ENCODE data around the gene SUSD2. TPM values are rescaled to one million over a fixed set of nuclear protein-coding genes. Genes with fewer than 3 reads are reported as not detected.
A peak's percentile ranks its signal among the peaks of the same experiment; 100 is the strongest.

Gene SUSD2
- total RNA-seq, 1 experiment from 2014 or later = 0.15 TPM

DNA sequence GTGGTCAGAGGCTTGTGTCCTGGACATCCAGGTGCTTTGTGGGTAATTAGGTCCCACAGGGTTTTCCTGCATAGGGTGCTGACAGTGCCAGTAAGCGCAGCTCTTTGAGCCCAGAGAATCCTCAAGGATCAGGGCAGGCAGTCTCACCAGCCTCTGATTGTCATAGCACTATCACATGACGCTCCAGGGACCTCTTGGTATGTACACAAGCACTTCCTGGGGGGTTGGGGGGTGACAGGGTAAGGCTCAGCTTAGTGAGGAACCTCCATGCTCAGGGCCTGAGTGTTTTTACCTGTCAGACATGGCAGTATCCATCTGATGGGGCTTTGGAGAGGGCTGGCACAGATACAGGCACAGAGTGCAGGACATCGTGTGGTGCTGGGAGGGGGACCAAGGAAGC, 27.9 kb upstream of the SUSD2 start:
- DNase-seq (ENCODE audit: low read depth) = peak; percentile 70

DNA sequence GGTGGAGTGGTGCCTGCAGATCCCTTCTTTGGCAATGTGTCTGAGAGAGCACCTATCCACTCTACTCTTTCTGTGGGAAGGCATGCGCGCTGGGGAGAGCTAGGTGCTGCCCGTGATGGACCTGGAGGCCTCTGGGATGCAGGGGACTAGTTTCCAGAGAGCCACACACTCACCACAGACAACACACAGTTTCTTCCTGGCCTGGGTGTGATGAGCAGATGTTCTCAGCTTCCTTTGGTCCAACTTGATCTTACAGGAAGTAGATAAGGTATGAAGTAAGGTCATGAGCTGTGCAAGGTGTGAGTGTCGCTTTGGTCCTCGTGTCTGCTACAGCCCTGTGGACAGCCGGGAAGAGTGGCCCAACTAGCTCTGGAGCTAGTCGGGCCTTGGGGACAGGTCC, 27.3 kb upstream of the SUSD2 start:
- no peak for DNase-seq (ENCODE audit: low read depth)

DNA sequence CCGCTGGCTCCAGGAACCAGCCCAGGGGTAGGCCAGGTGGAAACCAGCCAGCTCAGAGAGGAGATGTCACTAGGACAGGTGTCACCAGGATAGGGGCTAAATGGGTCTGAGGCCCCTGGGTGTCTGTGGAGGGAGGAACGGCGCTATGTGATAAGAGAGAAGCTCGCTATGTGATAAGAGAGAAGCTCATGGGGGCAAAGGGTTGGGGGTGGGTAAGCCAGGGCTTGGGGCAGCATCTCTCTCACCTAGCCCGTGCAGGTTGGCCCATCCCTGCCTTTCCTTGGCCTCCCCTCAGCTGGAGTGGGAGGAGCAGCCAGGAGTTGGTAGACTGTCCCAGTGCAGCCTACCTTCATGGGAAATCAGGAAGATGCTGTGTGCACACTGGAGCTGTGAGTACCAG, 26.5 kb upstream of the SUSD2 start:
- no peak for DNase-seq (ENCODE audit: low read depth)

DNA sequence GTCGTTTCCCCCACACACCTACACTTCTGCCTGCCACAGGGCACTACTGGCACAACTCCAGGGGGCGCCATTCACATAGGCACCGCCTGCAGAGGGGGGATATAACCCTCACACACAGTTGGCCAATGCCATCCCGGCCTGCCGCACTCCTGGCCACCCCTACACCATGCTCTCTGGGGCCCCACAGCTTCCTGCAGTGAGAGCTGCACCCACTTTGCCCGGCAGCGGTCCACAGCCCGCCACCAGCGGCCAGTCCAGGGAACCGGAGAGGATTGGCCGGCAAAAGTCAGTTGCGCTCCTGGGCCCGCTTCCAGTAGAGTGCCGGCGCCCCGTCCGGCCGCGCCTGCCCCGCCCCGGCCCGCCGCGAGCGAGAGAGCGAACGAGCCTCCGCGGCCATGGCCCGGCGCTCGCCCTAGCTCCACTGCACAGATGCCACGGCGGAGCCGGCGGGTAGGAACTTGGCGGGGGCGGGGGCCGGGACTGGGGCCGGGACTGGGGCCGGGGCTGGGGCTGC, 25.6 kb upstream of the SUSD2 start:
- DNase-seq (ENCODE audit: low read depth) = peak; percentile 72

DNA sequence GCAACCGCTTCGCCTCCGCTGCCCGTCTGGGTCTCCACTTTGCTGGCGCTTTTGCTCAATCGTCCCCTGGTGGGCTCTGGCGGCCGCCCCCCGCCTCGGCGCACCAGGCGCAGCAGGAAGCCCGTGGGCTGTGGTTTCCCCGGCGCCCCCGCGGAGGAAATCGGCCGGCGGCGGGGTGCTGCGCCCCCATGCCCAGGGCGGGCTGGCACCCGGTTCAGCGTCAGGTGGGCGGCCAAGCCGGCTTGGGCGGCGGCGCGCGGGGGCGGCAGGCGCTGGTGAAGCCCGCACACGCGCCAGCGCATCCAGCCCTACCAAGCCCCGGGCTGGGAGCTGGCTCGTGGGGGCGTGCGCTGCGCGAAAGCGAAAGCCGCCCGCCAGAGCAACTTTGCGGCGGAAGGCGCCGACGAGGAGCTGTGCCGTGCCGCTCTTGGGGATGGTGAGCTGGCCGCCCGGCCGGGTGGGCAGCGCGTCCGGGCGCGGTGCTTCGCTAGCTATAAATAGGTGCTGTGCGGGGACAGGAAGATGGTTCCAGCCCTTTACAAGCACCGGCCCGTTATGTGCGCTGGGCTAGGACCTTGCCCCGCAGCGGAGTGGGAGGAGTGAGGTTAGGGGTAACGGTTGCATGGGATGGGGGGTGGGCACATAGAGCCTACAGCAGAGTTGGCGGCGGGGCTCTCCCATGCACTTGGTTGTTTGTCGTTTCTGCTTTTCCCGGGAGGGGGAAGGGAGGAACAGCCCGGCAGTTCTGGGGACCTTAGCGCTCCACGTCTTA, 25.0 kb upstream of the SUSD2 start:
- peak; percentile 43 for DNase-seq (ENCODE audit: low read depth)

DNA sequence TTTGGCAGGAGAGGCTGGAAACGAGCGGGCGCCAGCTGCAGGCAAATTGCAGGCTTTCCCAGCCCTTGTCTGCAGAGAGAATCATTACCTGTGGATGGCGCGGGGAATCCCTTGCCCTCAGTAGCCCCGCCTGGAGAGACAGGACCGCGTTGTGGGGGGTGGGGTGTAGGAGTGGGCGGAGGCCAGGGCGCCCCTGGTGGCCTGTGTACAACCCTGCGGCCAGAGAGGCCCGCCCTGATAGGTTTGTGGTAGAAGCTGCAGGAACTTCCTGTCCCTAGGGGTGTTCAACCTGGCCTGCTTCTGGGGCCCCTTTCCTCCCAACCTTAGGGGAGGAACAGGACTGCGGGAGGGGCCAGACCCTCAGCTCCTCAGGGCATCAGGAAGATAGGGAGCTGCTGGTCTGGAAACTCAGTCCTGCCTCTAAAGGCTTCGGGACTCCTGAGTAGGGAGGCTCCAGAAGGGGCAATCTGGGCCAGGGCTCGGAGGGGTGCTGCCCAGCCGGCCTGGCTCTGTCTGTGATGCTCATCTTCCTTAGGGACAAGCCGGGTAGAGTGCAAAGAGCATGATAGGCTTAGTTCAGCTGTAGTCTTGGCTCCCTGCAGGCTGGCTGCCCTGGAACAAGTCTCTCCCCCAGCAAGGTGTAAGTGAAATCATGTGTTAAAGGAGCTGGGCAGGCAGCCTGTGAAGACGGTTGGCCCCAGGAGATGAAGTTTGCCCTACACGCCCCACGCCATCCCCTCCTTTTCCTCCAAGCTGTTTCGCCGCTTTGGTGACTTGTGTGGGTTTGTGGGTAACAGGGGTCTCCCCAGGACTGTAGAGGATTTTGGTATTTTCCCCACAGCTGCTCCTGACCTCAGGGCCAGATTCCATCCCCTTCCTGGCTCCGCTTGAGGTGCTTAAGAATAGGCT, 24.1 kb upstream of the SUSD2 start:
- peak; percentile 84 for DNase-seq (ENCODE audit: low read depth)

DNA sequence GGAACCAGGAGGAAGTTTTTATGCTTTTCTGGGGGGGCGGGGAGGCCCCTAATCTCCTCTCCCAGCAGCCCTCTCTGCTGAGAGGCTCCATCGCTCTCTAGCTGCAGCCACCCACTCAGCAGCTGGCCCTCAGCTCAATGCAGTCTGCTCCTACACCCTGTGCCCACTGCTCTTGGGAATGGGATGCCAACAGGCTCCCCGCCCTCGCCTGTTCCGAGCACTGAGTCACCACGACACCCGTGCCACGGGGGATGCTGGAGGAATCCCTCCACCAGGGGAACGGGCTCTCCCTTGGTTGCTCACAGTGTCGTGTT, 23.5 kb upstream of the SUSD2 start:
- DNase-seq (ENCODE audit: low read depth) = no peak

DNA sequence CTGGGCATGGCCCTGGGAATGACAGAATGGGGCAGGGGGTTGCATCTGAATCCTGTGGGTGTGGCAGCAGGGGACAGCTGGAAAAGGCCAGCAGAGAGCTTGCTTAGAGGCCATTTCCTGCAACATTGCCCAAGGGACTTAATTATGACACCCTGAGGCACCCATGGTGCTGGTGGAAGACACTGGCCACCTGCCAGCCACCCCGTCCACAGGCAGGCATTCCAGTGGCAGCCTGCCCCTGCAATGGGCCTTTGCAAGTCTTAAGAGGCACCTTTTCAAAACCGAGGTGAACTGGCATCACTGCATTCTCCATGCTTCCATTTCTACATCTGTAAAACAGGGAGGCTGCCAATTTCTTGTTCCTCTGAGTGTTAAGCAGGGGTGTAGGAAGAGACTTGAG, 21.6 kb upstream of the SUSD2 start:
- DNase-seq (ENCODE audit: low read depth) = no peak

DNA sequence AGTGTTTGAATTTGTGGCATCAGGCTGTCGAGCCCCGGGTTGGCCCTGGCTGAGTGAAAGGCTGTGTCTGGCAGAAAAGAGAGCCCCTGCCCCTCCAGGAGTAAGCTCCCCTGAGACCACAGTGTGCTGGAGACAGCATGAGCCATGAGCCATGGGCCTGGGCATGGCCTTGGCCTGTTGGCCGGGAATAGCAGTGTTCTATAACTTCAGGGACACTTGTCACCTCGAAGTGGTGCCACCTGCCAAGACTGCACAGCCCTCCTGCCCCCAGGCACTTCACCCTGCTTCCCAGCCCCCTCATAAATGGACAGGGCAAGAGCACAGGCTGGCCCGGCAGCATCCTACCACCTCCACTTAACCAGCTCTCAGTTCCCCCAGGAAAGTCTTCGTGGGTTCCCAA, 20.7 kb upstream of the SUSD2 start:
- DNase-seq (ENCODE audit: low read depth) = no peak

DNA sequence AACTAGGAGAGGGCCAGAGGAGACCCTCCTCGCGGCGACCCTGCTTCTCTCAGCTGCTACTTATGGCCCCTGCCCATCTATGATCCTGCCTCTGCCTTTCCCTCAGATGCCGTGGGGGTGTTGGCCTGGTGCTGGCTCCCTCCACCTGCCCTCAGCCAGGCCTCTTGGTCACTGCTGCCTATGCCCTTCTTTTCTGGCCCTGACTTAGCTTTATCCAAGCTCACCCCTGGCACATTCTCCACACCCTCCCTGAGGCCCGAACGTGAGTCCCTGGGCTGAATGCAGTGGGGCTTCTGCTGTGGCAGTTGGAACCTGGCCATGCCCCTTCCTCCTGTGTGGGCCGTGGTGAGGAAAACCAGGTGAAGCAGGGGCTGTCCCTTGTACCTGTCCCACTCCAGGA, 19.8 kb upstream of the SUSD2 start:
- DNase-seq (ENCODE audit: low read depth) = no peak

DNA sequence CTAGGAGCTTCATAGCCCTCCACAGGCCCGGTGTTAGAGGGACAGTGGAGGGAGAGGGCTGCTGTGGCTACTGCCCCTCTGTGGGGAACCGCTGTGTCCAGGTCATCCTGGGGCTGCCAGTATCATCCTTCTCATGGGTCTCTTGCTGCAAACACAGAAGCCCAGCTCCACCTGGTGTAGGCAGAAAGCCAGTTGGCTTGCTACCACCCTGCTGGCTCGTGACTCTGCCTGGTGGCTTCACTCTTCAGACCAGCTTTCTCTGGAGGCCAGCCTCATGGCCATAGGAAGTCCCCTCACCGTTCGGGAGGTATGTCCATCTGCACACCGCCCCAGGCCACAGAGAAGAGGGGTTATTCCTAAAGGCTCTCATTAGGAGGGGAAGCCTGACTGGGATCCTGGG, 19.4 kb upstream of the SUSD2 start:
- DNase-seq (ENCODE audit: low read depth) = no peak

DNA sequence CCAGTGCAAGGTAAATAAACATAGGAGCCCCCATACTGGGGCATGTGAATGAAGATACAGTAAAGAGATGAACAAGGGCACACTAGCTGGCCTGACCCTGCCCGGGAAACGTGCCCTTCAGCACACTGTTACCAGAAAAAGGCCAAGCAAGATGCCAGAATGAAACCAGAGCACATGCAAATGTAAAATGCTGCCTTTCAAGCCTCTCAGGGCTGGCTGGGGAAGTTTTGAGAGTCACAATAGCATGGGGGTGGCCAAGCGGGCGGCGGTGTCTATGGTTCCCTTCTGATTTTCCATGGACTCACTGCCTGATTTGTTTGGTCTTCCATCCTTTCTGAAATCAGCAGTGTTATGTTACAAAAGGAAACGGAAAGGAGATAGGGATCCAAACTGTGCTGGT, 18.9 kb upstream of the SUSD2 start:
- no peak for DNase-seq (ENCODE audit: low read depth)

DNA sequence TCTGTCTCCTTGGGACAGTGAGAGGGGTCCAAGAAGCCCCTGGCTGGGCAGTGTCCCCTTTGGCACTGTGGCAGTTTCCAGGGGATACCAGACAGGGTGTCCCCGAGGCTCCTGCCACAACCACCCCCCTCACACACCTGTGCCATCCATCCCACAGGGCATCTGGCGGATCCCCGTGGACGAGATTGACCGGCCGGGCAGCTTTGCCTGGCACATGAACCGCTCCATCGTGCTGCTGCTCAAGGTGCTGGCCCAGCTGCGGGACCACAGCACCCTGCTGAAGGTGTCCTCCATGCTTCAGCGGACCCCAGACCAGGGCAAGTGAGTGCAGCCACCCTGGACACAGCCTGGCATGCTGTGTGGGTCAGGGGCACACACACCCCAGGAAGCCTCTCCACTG, 17.0 kb upstream of the SUSD2 start:
- DNase-seq (ENCODE audit: low read depth) = no peak

DNA sequence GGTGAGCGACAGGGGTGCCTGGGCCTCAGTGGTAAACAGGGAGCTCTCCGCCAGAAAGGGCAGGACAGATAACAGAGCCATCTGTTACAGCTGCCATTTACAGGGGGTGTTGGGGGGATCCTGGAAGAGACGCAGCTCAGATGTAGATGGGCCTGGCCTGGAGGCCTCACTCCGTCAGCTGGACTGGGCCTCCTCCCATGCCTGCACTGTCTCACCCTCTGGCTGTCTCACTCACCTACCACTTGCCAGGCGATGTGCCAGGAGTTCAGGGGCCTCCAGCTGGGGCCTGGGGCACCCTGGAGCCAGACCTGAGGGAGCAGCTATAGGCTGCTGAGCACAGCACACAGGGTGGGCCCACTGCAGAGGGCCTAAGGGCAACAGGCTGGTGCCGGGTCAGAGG, 16.3 kb upstream of the SUSD2 start:
- peak; percentile 17 for DNase-seq (ENCODE audit: low read depth)

DNA sequence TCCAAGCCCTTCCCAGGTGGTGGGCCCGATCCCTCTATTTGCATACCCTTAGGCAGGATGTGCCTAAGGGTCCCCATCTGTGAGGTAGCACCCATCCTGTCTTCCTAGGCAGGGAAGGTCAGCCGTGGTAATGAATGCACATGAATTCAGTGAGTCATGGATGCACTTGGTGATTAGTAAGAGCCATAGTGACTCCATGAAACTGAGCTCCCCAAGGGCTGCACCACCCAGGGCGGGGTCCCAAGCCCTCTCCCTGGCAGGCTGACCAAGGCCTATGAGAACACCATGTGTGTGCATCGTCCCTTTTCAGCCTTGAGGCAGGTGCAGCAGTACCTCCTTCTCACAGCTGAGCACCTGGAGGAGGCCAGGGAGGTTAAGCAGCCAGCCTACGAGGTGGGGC, 15.6 kb upstream of the SUSD2 start:
- DNase-seq (ENCODE audit: low read depth) = peak; percentile 32

DNA sequence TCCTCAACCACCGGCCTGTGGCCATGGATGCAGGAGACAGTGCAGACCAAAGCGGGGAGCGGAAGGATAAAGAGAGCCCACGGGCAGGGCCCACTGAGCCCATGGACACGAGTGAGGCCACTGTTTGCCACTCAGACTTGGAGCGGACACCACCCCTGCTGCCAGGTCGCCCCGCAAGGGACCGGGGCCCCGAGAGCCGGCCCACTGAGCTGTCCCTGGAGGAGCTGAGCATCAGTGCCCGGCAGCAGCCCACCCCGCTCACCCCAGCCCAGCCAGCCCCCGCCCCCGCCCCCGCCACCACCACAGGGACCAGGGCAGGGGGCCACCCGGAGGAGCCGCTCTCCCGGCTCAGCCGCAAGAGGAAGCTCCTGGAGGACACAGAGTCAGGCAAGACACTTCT, 14.5 kb upstream of the SUSD2 start:
- DNase-seq (ENCODE audit: low read depth) = no peak

DNA sequence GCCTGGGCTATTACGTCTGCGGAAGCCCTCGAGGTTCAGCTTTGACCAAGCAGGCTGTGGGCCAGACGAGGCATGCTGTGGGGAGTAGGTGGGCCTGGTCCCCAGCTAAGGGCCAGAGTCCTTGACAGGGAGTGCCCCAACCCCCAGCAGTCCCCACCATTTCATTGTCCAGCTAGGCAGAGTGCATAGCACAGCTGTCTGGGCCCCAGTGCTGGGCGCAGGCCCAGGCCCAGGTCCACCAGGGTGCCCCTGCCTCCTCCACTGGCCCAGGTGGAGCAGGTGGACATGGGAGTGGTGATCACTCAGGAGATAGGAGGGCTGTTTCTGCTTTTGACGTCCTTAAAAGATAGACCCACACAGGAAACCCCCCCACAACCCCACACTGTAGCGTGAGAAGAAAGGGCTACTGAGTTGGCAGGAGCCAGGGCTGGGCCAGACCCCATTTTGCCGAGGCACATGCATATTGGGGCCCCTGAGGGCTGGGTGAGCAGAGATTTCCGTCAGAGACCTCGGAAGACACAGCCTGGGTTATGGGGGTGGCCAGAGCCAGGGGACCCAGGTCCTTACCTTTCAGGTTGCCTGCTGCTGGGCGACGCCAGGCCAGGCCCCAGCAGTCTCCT, 11.7 kb upstream of the SUSD2 start:
- DNase-seq (ENCODE audit: low read depth) = no peak

DNA sequence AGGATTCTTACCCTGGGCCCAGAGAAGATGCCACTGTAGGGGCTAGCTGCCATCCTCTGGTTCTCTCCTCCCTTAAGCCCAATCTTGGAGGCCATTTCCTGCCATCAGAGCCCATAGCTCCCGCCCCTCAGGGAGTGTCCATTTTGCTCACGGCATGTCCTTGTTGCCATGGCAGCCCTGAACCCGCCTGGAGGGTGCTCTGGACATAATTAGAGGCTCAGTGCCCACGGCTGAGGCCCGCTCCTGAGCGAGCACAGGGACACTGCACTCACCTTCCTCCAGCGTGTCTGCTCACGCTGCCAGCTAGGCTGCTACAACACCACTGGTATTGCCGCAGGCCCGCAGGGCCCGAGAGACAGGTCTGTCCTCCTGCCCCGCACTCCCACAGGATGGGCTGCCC, 11.1 kb upstream of the SUSD2 start:
- no peak for DNase-seq (ENCODE audit: low read depth)

DNA sequence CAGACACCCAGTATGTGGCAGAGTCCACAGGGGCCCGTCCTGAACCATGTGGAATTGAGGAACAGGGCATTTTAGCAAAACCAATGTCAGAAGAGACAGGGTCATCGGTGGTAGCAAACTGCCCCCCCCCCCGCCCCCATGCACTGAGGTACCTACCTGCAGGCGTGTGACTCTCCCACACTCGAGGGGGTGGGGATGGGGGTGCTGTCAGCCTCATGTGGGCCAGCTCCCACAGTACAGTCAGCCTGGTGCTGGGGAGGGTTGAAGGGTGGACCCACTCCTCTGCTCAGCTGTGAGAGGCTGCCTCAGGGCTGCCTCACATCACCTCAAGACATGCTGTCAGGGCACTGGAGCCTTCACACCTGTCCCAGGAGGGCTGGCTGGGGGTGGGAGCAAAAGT, 10.7 kb upstream of the SUSD2 start:
- no peak for DNase-seq (ENCODE audit: low read depth)

DNA sequence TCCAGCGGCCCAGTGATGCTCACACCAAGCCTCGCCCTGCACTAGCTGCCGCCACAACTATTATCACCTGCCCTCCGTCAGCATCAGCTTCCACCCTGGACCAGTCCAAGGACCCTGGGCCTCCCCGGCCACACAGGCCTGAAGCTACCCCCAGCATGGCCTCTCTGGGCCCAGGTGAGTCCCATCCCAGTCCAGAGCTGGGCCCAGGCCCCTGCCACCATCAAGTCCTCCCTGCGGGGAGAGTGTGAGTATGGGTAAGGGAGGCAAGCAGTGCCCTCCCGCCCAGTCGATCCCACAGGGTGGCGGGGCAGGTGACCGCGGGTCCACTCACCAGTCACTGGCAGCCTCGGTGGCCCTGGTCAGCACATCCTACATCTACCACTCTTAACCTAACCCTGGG, 9.5 kb upstream of the SUSD2 start:
- DNase-seq (ENCODE audit: low read depth) = no peak

DNA sequence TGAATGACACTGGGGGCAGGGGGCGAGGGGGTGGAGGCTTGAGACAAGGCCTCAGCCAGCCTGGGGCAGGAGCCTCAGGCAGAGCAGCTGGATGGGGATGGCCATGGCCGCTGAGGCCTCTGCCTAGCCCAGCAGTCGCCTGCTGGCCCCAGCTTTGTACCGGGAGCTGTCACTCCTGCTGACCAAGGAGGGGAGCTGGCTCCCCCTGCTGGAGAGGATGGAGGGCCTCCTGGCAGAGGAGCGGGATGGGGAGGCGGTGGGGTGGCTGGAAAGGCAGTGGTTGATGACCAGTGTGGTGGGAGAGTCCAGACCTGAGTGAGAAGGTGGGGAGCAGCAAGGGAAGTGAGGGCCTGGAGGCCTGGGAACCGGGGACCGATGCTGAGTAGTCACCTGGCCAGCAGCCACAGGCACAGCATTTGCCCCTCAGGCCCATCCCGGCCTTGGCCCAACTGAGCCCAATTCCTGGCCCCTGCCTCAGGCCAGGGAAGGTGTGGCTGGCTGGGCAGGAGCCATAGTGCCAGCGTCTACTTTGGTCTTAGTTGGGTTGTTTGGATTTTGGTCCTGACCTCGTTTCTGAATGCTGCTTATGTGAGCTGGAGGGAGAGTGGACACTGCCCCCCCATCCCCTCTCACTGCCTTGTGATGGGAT, 6.0 kb upstream of the SUSD2 start:
- DNase-seq (ENCODE audit: low read depth) = peak; percentile 59

DNA sequence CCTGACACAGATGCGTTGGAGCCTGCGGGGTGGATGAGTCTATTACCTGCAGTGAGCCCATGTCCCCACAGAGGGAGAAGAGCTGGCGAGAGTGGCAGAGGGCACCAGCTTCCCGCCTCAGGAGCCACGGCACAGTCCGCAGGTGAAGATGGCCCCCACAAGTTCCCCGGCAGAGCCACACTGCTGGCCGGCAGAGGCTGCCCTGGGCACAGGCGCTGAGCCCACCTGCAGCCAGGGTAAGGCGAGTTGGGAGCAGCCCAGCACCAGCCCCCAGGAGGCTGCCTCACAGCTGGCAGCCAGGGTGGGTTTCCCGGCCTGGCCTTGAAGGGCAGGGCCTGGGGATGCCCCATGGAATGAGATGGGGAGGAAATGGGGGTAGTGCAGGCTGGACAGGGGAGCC, 5.2 kb upstream of the SUSD2 start:
- DNase-seq (ENCODE audit: low read depth) = no peak

Data from M059J (cell line).